Psoas muscle (tissue), 8 donors: ENCODE results near the gene SRSF12. TPM values are rescaled to one million over a fixed set of nuclear protein-coding genes. Genes with fewer than 3 reads are reported as not detected.
A peak's percentile ranks its signal among the peaks of the same experiment; 100 is the strongest.

Source experiments
- ATAC-seq, 4 donors: fragments of 200-7000 bp; cut with Tn5 transposase; one replicate each; pipeline ENCODE4 v1.9.1; 2020; ENCODE audit warnings: moderate library complexity in 3 of 4, mild to moderate bottlenecking in 2 of 4
- DNase-seq, 2 donors: peaks; one replicate each; pipeline ENCODE4 v3.0.0-alpha.2; 2020
- H3K27ac ChIP-seq: fragments of 200-600 bp; one replicate; pipeline ENCODE4 v1.8.0; 2022
- H3K27me3 ChIP-seq, 3 donors: fragments of 200-600 bp in 1 of 3; one replicate each; pipeline versions ENCODE4 v1.6.1 to v1.8.0; 2013 to 2022; ENCODE audit warnings: low read length in 2 of 3, mild to moderate bottlenecking in 2 of 3, moderate library complexity in 1 of 3; ENCODE audit not compliant: insufficient read depth in 3 of 3
- H3K36me3 ChIP-seq, 2 donors: fragments of 200-600 bp in 1 of 2; one replicate each; pipeline versions ENCODE4 v1.6.1 to v1.8.0; 2013 to 2022; ENCODE audit warnings: low read depth in 1 of 2, mild to moderate bottlenecking in 1 of 2, moderate library complexity in 1 of 2; ENCODE audit not compliant: insufficient read depth in 1 of 2
- H3K4me1 ChIP-seq: fragments of 200-600 bp; one replicate; pipeline ENCODE4 v1.8.0; 2022
- H3K4me3 ChIP-seq: fragments of 200-600 bp; one replicate; pipeline ENCODE4 v1.8.0; 2022; ENCODE audit warnings: mild to moderate bottlenecking
- H3K9me3 ChIP-seq: fragments of 200-600 bp; one replicate; pipeline ENCODE4 v1.8.0; 2022
- WGBS, 3 donors: extraction: QIAGEN DNeasy Blood & Tissue Kit; methylation state at CpG; one replicate each; pipeline versions ENCODE4 v1.1.6 to v1.1.7; 2013; 5-methylcytosine and 5-hydroxymethylcytosine counted together
- intact Hi-C, 2 donors: fragments of 100-400 bp; cut with DNase I; formaldehyde crosslinking; loops; one replicate each; pipeline versions ENCODE4 v1.11.0 to v1.14.2; 2022
- polyA plus RNA-seq, 3 donors: library from polyadenylated mRNA; stranded (reverse); fragments of 200-250 nt; gene quantifications; one replicate each; pipeline ENCODE4 v1.2.3, GENCODE V29; 2013
- total RNA-seq, 4 donors: library from RNA; stranded (reverse); fragmentation: NEBNext Ultra II Directional in 2 of 4; extraction: Animal tissue kit (Norgen Biotek cat#: 25700) in 2 of 4; gene quantifications; one replicate each; pipeline versions ENCODE4 v1.2.1 to v1.2.4, GENCODE V29; 2021 to 2023
- TF ChIP-seq, protein P1 (sequence below): fragments of 200-600 bp; IDR thresholded peaks from one replicate; pipeline ENCODE4 v1.8.0; 2022; ENCODE audit warnings: antibody characterized with exemption
- donor health status: healthy with polysubstance abuse.
- donor health status: DM: no; HTN: no; CAD: no; lungs with moderate emphysema.
- donor health status: Bipolar disorder and iron deficiency.
- donor health status: healthy.
- donor health status: DM: yes; HTN: yes; CAD: no.
- donor health status: DM: no; HTN: no; CAD: no.
- donor health status: DM: no; HTN: no; CAD: no.
- donor health status: DM: yes; HTN: yes; CAD: no.

Gene SRSF12
- total and polyA plus RNA-seq, 7 donors: 0.09 to 0.71 (median 0.21) TPM

DNA sequence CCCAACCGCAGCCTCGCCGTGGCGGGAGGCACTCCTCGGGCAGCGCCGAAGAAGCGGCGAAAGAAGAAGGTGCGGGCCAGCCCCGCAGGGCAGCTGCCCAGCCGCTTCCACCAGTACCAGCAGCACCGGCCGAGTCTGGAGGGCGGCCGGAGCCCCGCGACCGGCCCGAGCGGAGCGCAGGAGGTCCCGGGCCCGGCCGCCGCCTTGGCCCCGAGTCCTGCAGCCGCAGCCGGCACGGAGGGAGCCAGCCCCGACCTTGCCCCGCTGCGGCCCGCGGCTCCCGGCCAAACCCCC lies 36.8 kb downstream of the SRSF12 start:
- DNase-seq (no peak), ATAC-seq (peak; percentile 6 to 15 (median 14))
- Histone ChIP-seq H3K9me3 (no peaks in the 10 kb centered on the region), H3K27ac (peak overlapping the region; percentile 100), H3K36me3 (peaks cover 0 to 38% of the 10 kb centered on the region in 2 donors), H3K4me1 (peaks cover 31% of the 10 kb centered on the region), H3K4me3 (peak overlapping the region; percentile 98), H3K27me3 (no peaks in the 10 kb centered on the region)
- intact Hi-C loops: loop anchor here in 1 of 2 donors (10.0 kb wide), 1 partner anchor 96 kb away; no protein-coding TSS in a partner anchor
- WGBS, 3 donors: 0 to 1% (median 0%) methylated on average over 26 to 36 of the region's 36 CpGs
- TF ChIP-seq, protein P1, sequence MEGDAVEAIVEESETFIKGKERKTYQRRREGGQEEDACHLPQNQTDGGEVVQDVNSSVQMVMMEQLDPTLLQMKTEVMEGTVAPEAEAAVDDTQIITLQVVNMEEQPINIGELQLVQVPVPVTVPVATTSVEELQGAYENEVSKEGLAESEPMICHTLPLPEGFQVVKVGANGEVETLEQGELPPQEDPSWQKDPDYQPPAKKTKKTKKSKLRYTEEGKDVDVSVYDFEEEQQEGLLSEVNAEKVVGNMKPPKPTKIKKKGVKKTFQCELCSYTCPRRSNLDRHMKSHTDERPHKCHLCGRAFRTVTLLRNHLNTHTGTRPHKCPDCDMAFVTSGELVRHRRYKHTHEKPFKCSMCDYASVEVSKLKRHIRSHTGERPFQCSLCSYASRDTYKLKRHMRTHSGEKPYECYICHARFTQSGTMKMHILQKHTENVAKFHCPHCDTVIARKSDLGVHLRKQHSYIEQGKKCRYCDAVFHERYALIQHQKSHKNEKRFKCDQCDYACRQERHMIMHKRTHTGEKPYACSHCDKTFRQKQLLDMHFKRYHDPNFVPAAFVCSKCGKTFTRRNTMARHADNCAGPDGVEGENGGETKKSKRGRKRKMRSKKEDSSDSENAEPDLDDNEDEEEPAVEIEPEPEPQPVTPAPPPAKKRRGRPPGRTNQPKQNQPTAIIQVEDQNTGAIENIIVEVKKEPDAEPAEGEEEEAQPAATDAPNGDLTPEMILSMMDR: no peak

DNA sequence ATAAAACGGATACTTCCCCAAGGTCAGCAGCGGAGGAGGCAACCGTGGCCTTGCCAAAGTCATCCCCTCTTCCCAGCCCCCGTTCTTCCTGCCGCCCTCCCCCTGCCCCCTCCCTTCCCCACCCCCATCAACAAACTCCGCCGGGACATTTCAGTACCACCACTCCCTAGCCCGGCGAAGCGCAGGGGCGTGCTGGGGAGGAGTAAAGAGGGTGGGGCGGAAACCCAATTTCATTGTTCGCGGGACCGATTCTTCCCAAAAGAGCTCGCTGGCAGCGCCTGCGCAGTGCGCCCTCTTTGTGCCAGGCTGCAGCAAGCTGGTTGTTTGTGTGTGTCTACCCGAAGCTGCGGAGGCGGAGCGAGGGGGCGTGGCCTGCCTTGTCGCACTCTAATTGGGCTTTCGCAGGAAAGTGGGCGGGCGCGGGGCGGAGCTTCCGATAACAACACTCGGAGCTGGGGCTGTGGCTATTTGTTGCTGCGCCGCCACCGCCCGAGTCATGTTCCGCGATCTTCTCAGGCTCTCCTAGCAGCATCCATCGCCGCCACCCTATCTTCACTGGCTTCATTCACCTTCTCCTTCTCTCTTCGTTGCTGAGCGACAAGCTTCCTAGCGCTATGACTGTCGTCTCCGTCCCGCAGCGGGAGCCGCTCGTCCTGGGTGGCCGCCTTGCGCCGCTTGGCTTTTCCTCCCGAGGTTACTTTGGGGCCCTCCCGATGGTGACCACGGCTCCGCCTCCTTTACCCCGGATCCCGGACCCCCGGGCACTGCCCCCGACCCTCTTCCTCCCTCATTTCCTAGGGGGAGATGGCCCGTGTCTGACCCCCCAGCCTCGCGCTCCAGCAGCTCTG lies 37.4 kb downstream of the SRSF12 start, which contains the start of gene PNRC1:
Gene PNRC1, plus strand, starts transcription at position 471 of the 848 bp plus-strand sequence. Its CDS starts 144 bp downstream, at position 615.
- intact Hi-C loops: loop anchor here in 1 of 2 donors (10.0 kb wide), 1 partner anchor 96 kb away; no protein-coding TSS in a partner anchor
- DNase-seq (peak; percentile 100), ATAC-seq (peak; percentile 80 to 83 (median 82))
- peak within 1 kb of the TSS; percentile 98 for H3K4me3 ChIP-seq
- H3K27ac ChIP-seq: peak within 1 kb of the TSS; percentile 100
- peaks cover 25% of the 10 kb centered on the region for H3K4me1 ChIP-seq
- no peaks in the 10 kb centered on the region for H3K27me3 ChIP-seq
- peaks cover 0 to 33% of the 10 kb centered on the region in 2 donors for H3K36me3 ChIP-seq
- TF ChIP-seq, protein P1: no peak
- WGBS, 3 donors: 0 to 1% (median 1%) methylated on average over 46 to 63 of the region's 63 CpGs
- H3K9me3 ChIP-seq: no peaks in the 10 kb centered on the region

DNA sequence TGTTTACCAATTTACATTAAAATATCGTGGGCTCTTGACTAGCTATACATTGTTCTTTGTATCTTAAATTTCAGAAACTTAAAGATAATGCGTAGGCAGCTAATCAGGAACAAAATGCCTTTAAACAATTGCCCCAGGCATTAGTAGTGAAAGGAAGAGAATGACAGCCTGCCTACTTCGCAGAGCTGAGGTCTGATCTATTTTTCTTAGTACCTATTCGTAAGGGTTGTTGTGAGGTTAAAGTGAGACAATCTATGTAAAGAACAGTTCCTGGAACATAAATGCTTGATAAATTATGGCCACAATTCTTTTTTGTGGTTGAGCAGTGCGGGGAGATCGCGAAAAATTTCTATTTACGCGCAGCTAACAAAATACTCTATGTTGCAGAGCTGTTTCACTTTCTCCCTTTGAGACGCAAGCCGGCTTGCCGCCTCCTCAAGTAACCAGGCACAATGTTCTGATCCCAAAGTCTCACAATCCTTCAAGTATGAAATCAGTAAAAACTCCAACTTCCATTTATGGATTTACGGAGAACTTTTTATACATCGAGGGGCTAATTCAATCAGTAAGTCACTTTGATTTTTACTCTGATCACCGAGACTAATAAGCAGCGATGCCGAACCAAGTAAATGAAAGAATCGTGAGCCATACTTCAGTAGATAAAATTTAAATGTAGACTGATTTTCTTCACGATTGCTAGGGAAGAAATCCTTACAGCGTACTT lies 38.2 kb downstream of the SRSF12 start:
- TF ChIP-seq, protein P1: no peak
- ATAC-seq (peak in 1 of 4 donors; percentile 22), DNase-seq (peak in 1 of 2 donors; percentile 45)
- peak overlapping the region; percentile 98 for H3K4me3 ChIP-seq
- no peaks in the 10 kb centered on the region for H3K27me3 ChIP-seq
- H3K36me3 ChIP-seq: peaks cover 0 to 24% of the 10 kb centered on the region in 2 donors
- no peaks in the 10 kb centered on the region for H3K9me3 ChIP-seq
- WGBS, 3 donors: 1 to 2% (median 1%) methylated on average over 20 of the region's 20 CpGs
- H3K27ac ChIP-seq: peak overlapping the region; percentile 100
- peaks cover 17% of the 10 kb centered on the region for H3K4me1 ChIP-seq
- intact Hi-C loops: loop anchor here (1.0 to 10.0 kb wide), 2 partner anchors 44 to 95 kb away; no protein-coding TSS in a partner anchor

DNA sequence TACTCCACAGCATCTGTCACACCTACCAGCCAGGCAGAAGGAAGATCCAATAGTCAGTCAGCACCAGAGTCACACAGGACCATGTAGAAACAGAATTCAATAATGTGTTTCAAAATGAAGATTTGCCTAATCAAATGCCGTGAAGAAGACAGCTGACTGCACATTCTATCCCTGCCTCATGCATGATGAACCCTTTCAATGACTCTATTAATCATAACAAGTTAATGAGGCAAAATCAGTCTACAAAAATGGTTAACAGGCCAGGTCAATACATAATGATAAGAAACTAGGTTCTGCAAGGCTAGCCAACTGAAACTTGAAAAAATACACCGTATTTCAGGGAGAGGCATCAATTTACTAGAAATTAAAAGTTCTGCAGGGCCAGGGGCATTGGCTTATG lies 44.0 kb downstream of the SRSF12 start:
- Histone ChIP-seq H3K4me3 (no peak overlapping the region), H3K27ac (no peak overlapping the region), H3K9me3 (peaks cover 4% of the 10 kb centered on the region), H3K4me1 (no peaks in the 10 kb centered on the region), H3K27me3 (no peaks in the 10 kb centered on the region), H3K36me3 (no peaks in the 10 kb centered on the region)
- WGBS, 3 donors: 73 to 87% (median 79%) methylated on average over 2 of the region's 2 CpGs
- DNase-seq (no peak), ATAC-seq (no peak)
- TF ChIP-seq, protein P1: no peak
- intact Hi-C loops: no loop called here
